Measurements from ENCODE around the gene GCNT2.
"Not testable (repeated sequence)": the region's sequence is repeated elsewhere in the genome, so short reads cannot be mapped to it uniquely, and the experiment has no call there.

The GCNT2 gene

DNA sequence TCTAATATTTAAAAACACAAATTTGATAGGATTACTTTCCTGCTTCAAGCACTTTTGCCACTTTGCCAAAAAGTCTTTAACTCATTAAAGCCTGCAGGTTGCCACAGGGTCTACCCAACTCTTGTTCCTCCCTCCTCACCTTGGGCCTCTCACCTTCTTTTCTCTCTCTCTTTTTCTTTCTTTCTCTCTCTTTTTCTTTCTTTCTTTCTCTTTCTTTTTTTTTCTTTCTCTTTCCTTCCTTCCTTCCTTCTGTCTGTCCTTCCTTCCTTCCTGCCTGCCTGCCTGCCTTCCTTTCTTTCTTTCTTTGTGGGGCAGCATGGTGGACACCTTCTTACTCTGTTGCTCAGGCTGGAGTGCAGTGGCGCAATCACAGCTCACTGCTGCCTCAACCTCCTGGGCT, 123.1 kb downstream of the GCNT2 start:
- H3K4me3 ChIP-seq (ENCODE audit: low read length), result no peak overlapping the region
- TF ChIP-seq ZNF274 (IDR thresholded peaks at IDR 0.05; ENCODE audit: low read depth, low read length), result no peak

GRCh38 chr6:10655508-10656055, 134.4 kb downstream of the GCNT2 start:
- TF ChIP-seq ZNF274 (IDR thresholded peaks at IDR 0.05; ENCODE audit: low read depth, low read length), result no peak
- H3K4me3 ChIP-seq (ENCODE audit: low read length), result no peak overlapping the region

- H3K4me3 ChIP-seq (ENCODE audit: low read length), result no peak overlapping the region; the same call in 1 of the 2 replicates
- no peak for TF ChIP-seq ZNF274 (IDR thresholded peaks at IDR 0.05; ENCODE audit: low read depth, low read length)
These were observed 138.0 kb downstream of the GCNT2 start for GRCh38 chr6:10658910-10659698.

GRCh38 chr6:10659699-10660348, 138.7 kb downstream of the GCNT2 start:
- H3K4me3 ChIP-seq (ENCODE audit: low read length), result no peak overlapping the region; the same call in 1 of the 2 replicates
- no peak for TF ChIP-seq ZNF274 (IDR thresholded peaks at IDR 0.05; ENCODE audit: low read depth, low read length)

DNA sequence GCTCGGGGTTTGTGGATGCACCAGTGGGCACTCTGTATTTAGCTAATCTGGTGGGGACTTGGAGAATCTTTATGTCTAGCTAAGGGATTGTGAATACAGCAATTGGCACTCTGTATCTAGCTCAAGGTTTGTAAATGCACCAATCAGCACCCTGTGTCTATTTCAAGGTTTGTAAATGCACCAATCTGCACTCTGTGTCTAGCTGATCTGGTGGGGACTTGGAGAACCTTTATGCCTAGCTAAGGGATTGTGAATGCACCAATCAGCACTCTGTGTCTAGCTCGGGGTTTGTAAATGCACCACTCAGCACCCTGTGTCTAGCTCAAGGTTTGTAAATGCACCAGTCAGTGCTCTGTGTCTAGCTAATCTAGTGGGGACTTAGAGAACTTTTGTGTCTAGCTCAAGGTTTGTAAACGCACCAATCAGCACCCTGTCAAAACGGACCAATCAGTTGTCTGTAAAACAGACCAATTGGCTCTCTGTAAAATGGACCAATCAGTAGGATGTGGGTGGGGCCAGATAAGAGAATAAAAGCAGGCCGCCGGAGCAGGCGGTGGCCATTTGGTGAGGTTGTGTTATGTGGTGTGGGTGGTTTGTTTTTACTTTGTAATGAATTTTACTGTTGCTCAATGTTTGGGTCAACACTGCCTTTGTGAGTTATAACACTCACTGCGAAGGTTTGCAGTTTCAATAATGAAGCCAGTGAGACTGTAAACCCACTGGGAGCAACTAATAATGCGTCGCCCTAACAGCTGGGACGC, 139.5 kb downstream of the GCNT2 start:
- not testable (repeated sequence) for H3K4me3 ChIP-seq (ENCODE audit: low read length)

- TF ChIP-seq ZNF274 (IDR thresholded peaks at IDR 0.05; ENCODE audit: low read depth, low read length), result no peak
- H3K4me3 ChIP-seq (ENCODE audit: low read length), result no peak overlapping the region
These were observed 141.1 kb downstream of the GCNT2 start for GRCh38 chr6:10662207-10662606.

DNA sequence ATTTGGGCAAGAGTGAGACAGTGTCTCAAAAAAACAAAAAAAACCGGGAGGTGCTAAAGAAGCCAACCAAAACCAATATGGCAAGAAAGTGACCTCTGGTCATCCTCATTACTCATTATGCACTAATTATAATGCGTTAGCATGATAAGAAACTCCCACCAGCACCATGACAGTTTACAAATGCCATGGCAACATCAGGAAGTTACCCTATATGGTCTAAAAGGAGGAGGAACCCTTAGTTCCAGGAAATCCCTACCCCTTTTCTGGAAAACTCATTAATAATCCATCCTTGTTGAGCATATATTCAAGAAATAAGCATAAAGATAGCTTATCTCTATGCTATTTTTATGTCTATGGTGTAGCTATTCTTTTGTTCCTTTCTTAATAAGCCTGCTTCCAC, 141.6 kb downstream of the GCNT2 start:
- no peak overlapping the region for H3K4me3 ChIP-seq (ENCODE audit: low read length)
- TF ChIP-seq ZNF274 (IDR thresholded peaks at IDR 0.05; ENCODE audit: low read depth, low read length), result no peak

DNA sequence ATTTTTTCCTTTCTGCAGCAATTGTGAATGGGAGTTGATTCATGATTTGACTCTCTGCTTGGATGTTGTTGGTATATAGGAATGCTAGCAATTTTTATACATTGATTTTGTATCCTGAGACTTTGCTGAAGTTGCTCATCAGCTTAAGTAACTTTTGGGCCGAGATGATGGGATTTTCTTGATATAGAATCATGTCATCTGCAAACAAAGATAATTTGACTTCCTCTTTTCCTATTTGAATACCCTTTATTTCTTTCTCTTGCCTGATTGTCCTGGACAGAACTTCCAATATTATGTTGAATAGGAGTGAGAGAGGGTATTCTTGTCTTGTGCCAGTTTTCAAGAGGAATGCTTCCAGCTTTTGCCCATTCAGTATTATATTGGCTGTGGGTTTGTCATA, 144.4 kb downstream of the GCNT2 start:
- not testable (repeated sequence) for H3K4me3 ChIP-seq (ENCODE audit: low read length)

DNA sequence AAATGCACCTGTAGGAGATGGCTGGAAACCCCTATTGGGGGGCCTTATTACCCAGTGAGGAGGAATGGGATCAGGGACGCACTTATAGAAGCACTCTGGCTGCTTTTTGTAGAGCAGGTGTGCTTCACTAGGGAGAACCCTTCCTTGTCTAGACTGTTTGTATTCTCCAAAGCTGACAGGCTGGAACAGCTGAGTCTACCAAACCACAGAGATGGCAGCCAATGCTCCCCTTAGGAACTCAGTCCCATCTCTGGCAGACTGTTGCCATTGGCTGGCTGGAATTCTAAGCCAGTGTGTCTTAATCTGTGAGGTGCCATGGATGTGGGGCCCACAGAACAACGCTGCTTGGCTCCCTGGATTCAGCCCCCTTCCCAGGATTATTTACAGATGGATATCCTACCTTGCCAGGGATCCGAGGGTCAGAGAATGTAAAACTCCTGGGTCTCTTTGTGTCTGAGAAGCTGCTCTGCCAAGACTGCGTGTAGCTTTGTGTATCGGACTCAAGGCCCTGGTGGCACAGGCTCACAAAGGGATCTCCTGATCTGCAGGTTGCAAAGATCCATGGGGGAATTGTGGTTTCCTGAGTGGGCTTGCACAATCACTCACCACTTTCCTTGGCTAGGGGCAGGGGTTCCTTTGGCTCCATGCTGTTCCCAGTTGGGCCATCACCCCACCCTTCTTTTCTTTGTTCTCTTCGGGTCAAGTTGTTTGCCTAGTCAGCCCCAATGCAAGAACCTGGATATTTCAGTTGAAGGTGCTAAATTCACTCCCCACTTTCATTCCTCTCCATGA, 147.2 kb downstream of the GCNT2 start:
- no peak for TF ChIP-seq ZNF274 (IDR thresholded peaks at IDR 0.05; ENCODE audit: low read depth, low read length)
- H3K4me3 ChIP-seq (ENCODE audit: low read length), result no peak overlapping the region

- H3K4me3 ChIP-seq (ENCODE audit: low read length), result no peak overlapping the region
- TF ChIP-seq ZNF274 (IDR thresholded peaks at IDR 0.05; ENCODE audit: low read depth, low read length), result no peak
These were observed 155.3 kb downstream of the GCNT2 start for GRCh38 chr6:10676403-10676802.

GRCh38 chr6:10678456-10678855, 157.3 kb downstream of the GCNT2 start:
- TF ChIP-seq ZNF274 (IDR thresholded peaks at IDR 0.05; ENCODE audit: low read depth, low read length), result no peak
- H3K4me3 ChIP-seq (ENCODE audit: low read length), result no peak overlapping the region

Data from GM08714 (cell line).